Left ventricle myocardium inferior (tissue), 1 donor: ENCODE results near the gene CYP4A22. TPM values are rescaled to one million over a fixed set of nuclear protein-coding genes. Genes with fewer than 3 reads are reported as not detected.
"Not testable (repeated sequence)": the region's sequence is repeated elsewhere in the genome, so short reads cannot be mapped to it uniquely, and the experiment has no call there.

Experiments used
- DNase-seq: peaks from one replicate; pipeline ENCODE4 v3.0.0-alpha.2; 2020
- H3K27ac ChIP-seq: fragments of 200-600 bp; replicated peaks from 2 replicates; pipeline ENCODE4 v1.8.0; 2021
- H3K27me3 ChIP-seq: fragments of 200-600 bp; 2 replicates; pipeline ENCODE4 v1.8.0; 2021; ENCODE audit warnings: low read depth
- H3K36me3 ChIP-seq: fragments of 200-600 bp; 2 replicates; pipeline ENCODE4 v1.8.0; 2021
- H3K4me1 ChIP-seq: fragments of 200-600 bp; 2 replicates; pipeline ENCODE4 v1.8.0; 2021
- H3K4me3 ChIP-seq: fragments of 200-600 bp; 2 replicates; pipeline ENCODE4 v1.8.0; 2021; ENCODE audit warnings: mild to moderate bottlenecking, moderate library complexity
- H3K9me3 ChIP-seq: fragments of 200-600 bp; replicated peaks from 2 replicates; pipeline ENCODE4 v1.8.0; 2021
- CTCF ChIP-seq: fragments of 200-600 bp; IDR thresholded peaks from 2 replicates; pipeline ENCODE4 v1.8.0; 2021; ENCODE audit warnings: antibody characterized with exemption, mild to moderate bottlenecking, borderline replicate concordance
- intact Hi-C: fragments of 100-400 bp; cut with micrococcal nuclease; formaldehyde crosslinking; loops from one replicate; pipeline ENCODE4 v1.11.0; 2022
- long read RNA-seq: library from polyadenylated mRNA; unstranded; transcript quantifications from one replicate; pipeline ENCODE4 v2.0.0, GENCODE V29; 2021
- total RNA-seq: library from RNA; stranded (reverse); fragmentation: NEBNext Ultra II Directional; extraction: Animal tissue kit (Norgen Biotek cat#: 25700); gene quantifications from one replicate; pipeline ENCODE4 v1.2.1, GENCODE V29; 2021
- donor health status: DM: no; HTN: yes; CAD: no; lungs with severe emphysema.

The CYP4A22 gene, protein sequence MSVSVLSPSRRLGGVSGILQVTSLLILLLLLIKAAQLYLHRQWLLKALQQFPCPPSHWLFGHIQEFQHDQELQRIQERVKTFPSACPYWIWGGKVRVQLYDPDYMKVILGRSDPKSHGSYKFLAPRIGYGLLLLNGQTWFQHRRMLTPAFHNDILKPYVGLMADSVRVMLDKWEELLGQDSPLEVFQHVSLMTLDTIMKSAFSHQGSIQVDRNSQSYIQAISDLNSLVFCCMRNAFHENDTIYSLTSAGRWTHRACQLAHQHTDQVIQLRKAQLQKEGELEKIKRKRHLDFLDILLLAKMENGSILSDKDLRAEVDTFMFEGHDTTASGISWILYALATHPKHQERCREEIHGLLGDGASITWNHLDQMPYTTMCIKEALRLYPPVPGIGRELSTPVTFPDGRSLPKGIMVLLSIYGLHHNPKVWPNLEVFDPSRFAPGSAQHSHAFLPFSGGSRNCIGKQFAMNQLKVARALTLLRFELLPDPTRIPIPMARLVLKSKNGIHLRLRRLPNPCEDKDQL
- total RNA-seq = not detected
- long read RNA-seq = 0 reads

GRCh38 chr1:47137198-47137597, at the start of gene CYP4A22:
Gene CYP4A22, plus strand, starts transcription at chr1:47137441. Its CDS starts 45 bp downstream, at chr1:47137486.
- no peaks in the 10 kb centered on the region for H3K4me1 ChIP-seq
- no peak within 1 kb of the TSS for H3K4me3 ChIP-seq
- H3K36me3 ChIP-seq = no peaks in the 10 kb centered on the region
- peaks cover 5% of the 10 kb centered on the region for H3K9me3 ChIP-seq
- intact Hi-C loops = no loop called here
- DNase-seq = no peak
- TF ChIP-seq CTCF = no peak
- H3K27me3 ChIP-seq = peaks cover 13% of the 10 kb centered on the region
- H3K27ac ChIP-seq = no peak within 1 kb of the TSS

DNA sequence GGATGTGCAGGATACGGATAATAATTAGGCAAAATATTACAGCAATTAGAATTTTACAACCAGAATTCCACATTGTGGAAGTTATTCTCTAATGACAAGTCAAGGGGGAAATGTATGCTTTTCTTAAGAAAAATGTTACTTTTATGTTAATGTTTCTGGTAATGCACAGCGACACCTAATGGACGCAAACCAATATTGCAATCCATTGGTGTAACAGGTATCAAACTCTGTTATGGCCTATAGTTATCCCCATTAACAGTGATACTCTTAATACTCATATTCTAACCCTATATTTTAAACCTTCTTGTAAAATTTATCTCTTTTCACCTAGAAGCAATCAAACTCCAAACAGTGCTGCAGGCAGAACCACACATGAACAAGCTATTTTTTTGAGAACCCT, 47.9 kb upstream of the CYP4A22 start:
- H3K27me3 ChIP-seq, intact Hi-C loops, DNase-seq, H3K9me3 ChIP-seq, H3K4me1 ChIP-seq, H3K4me3 ChIP-seq, H3K27ac ChIP-seq, H3K36me3 ChIP-seq: not testable (repeated sequence)
- TF ChIP-seq CTCF = peak; percentile 65

DNA sequence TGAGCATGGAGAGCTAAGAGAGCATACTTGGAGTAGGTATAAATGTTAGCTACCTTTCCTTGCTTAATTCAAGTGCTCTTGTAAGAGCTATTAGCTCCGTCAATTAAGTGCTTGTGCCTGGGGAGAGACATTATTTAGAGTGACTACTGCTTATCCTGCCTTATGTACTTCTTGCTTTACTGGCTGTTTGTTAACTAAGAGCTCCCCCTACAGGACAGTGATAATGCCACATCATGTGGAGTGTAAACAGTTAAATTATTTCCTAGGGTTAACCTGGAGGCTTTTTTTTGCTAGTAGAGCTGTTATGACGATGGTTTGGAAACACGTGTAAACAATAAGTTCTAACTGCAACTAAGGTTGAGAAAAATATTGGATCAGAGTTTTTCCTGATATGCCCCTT, 45.8 kb upstream of the CYP4A22 start:
- H3K27me3 ChIP-seq, H3K27ac ChIP-seq, H3K4me3 ChIP-seq, H3K4me1 ChIP-seq, DNase-seq, intact Hi-C loops, H3K9me3 ChIP-seq, H3K36me3 ChIP-seq: not testable (repeated sequence)
- peak; percentile 45 for TF ChIP-seq CTCF

GRCh38 chr1:47104816-47105215, 32.4 kb upstream of the CYP4A22 start:
- Histone ChIP-seq H3K4me1 (no peaks in the 10 kb centered on the region), H3K9me3 (peaks cover 33% of the 10 kb centered on the region), H3K27ac (no peak overlapping the region), H3K36me3 (no peaks in the 10 kb centered on the region), H3K4me3 (no peak overlapping the region), H3K27me3 (no peaks in the 10 kb centered on the region)
- TF ChIP-seq CTCF = no peak
- intact Hi-C loops = no loop called here
- DNase-seq = no peak

GRCh38 chr1:47106792-47107191, 30.4 kb upstream of the CYP4A22 start:
- TF ChIP-seq CTCF = no peak
- Histone ChIP-seq H3K9me3 (peaks cover 21% of the 10 kb centered on the region), H3K27ac (no peak overlapping the region), H3K4me1 (no peaks in the 10 kb centered on the region), H3K36me3 (no peaks in the 10 kb centered on the region), H3K27me3 (no peaks in the 10 kb centered on the region), H3K4me3 (no peak overlapping the region)
- intact Hi-C loops = no loop called here
- DNase-seq = no peak

GRCh38 chr1:47107851-47108574, 29.2 kb upstream of the CYP4A22 start:
- not testable (repeated sequence) for H3K4me3 ChIP-seq

GRCh38 chr1:47109482-47109881, 27.8 kb upstream of the CYP4A22 start:
- DNase-seq, H3K27me3 ChIP-seq, intact Hi-C loops, H3K27ac ChIP-seq, H3K4me1 ChIP-seq, H3K36me3 ChIP-seq, H3K4me3 ChIP-seq: not testable (repeated sequence)
- peaks cover 11% of the 10 kb centered on the region for H3K9me3 ChIP-seq

More at GRCh38 chr1:47107851-47108574, 29.2 kb upstream of the CYP4A22 start:
- H3K36me3 ChIP-seq, DNase-seq, H3K9me3 ChIP-seq, H3K27ac ChIP-seq, intact Hi-C loops, H3K4me1 ChIP-seq, H3K27me3 ChIP-seq: not testable (repeated sequence)
